Renal pelvis (tissue), 4 donors: Measurements from ENCODE around the gene SP7. TPM values are rescaled to one million over a fixed set of nuclear protein-coding genes. Genes with fewer than 3 reads are reported as not detected.
A peak's percentile ranks its signal among the peaks of the same experiment; 100 is the strongest.
"Not testable (repeated sequence)": the region's sequence is repeated elsewhere in the genome, so short reads cannot be mapped to it uniquely, and the experiment has no call there.

ENCODE experiments used
- DNase-seq: peaks from one replicate; pipeline ENCODE4 v3.0.0-alpha.2; 2013
- polyA plus RNA-seq, 3 donors: library from polyadenylated mRNA; unstranded; fragments of 120-200 nt; gene quantifications; one replicate each; pipeline ENCODE4 v1.2.1, GENCODE V29; 2013; ENCODE audit not compliant: insufficient read length in 3 of 3

Gene SP7
- polyA plus RNA-seq, 3 donors = 0.10 to 0.43 TPM; not detected in 1

DNA sequence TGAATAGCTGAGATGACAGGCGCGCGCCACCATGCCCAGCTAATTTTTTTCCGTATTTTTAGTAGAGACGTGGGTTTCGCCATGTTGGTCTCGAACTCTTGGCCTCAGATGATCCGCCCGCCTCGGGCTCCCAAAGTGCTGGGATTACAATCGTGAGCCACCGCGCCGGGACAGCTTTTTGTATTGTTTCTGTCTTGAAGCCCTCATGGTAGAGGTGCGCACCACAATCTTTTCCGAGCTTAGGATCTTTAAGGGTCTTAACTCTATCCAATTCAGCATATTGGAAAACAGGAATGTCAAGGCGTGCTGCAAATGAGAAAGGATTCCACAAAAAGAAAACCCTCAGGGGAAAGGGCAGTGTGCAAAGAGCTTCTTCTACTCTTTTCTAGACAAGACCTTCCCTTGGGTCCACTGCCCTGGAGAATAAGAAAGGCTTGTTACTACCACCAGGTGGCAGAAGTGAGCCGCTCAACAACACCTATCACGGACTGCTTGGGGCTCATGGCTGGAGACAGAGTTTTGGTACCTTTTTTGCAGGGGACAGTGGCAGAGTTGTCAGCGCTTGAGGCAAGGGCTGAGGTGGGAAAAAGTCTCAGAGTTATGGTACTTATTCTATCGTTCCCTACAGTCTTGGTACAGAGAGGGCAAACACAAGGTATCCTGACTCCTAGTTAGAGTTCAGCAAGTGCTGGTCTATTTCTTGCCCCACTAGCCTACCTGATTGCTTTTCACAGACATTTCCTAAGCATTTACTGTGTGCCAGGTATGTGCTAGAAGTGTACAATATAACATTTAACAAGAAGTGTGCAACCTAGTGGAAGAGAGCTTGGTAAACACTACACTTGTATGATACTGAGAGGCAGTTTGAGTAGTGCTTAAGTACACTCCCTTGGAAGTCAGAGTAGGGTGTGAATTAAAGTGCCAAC is 16.4 kb upstream of the SP7 start:
- peak; percentile 88 for DNase-seq

DNA sequence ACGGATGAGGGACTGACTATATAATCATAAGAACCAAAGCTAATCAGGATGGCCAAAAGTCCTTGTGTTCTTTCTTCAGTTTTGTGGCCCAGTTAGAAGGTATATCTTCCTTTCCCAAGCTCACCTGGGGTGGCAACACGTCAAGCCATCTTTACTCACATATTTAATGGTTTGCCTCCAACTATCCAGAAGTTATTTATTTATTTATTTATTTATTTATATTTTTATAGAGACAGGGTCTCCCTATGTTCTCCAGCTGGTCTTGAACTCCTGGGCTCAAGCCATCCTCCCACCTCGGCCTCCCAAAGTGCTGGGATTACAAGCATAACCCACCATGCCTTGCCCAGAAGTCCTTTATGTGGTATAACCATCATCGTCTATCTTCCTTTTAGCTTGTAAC is 11.8 kb upstream of the SP7 start:
- no peak for DNase-seq

GRCh38 chr12:53346491-53346890 is 10.3 kb upstream of the SP7 start:
- no peak for DNase-seq

DNA sequence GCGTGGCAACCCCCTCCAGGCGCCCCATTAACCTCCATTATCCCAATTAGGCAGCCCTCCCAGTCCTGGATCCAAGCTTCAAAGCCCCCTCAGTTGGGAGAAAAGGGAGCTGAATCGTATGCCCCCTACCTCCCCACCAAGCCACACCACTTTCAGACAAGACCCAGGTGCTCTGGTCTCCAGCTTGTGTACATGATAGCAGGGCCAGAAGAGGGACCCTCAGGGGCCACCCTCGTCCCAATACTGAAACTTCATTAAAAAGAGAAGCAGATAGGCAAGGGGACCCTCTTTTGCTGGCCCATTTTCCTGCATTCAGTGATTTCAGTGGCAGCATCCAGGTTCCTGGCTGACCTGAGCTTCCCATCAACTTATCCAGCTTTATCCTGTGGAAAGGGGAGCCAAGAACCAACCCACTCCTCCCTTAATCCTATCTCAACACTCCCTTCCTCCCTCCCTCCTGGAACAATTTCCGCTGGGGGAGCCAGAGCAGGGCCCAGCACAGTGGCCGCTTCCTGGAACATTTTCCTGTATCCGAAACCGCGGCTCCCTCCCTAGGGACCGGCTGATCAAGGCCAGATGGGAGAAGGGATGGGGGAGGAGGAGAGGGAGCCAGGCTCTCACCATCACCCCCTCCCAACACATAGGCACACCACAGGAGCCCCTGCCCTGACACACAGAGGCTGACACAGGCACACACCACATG is 9.5 kb upstream of the SP7 start:
- DNase-seq = peak; percentile 27

DNA sequence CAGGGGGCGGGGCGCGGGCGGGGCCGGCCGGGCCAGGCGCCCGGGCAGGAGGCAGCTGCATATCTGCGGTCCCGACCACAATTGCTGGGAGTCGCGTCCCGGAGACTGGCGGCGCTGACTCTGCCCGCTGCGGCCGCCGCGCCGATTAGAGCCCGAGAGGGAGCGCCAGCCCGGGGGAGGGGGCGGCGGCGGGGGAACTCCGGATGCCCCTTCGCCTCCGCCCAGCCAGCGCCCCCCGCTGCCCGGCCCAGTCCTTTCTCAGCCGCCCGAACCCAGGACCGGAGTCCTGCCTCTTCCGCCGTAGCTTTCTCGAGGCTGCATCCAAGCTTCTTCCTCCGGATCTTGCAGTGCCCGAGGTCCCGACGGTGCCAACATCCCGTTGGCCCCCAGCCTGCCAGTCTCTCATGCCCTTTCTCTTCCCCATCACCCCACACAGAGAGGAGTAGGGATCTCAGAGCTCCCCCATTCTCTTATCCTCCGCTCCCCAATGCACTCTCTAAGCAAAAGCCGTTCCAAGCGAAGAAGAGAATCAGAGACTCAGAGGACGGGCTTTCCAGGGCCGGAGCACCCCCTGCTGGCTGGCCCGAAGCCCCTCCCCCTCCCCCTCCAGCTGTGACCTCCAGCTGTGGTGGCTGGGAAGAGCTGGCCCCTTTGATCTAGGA is 8.8 kb upstream of the SP7 start:
- peak; percentile 84 for DNase-seq

DNA sequence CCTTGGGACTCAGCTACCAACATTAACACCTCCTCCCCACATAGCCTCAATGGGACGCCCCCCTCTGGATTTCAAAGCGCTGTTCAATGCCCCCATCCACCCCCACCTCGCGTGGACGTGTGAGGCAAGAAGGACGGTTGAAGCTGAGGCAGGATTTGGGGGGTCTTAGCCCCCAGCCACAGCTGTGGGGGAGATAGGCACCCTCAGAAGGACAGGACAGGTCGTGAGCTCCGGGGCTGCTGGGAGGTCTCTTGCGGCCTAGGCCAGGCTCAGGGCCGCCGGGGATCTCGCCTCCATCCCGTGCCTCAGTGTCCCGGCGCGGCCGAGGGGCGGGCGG is 8.3 kb upstream of the SP7 start:
- DNase-seq = no peak

DNA sequence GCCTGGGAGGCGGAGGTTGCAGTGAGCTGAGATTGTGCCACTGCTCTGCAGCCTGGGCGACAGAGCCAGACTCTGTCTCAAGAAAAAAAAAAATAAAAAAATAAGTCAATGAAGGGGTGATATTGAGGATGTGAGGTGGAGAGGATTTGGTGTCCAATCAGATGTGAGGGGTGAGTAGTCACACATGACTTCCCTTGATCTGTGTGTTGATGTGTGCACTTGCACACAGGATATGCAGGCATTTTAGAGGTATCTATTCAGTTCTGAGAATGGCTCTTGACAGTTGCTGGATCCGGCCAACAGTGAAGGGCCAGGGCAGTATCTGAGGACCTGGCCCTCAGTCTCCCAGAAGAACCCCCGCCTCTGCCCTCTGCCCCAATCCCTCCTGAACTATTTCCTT is 7.8 kb upstream of the SP7 start:
- no peak for DNase-seq

- DNase-seq = no peak
Measured at GRCh38 chr12:53343449-53343848, 7.3 kb upstream of the SP7 start.

DNA sequence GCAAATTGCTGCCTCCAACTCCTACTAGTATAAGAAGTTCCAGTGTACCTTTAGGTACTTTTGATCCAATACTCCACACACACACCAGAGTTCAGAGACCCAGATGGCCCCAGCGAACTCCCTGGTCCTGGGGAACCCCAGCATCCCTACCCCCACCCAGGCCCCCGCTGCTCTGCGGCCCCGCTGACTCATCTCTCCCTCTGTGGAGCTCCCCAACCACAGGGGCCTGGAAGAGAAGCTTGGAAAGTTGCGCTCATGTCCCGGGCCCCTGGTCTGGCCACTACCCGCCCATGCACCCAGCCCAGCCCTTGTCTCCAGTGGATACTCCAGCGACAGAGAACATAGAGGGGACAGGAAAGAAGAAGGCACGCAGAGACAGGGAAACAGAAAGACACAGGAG is 4.2 kb upstream of the SP7 start:
- DNase-seq = no peak

DNA sequence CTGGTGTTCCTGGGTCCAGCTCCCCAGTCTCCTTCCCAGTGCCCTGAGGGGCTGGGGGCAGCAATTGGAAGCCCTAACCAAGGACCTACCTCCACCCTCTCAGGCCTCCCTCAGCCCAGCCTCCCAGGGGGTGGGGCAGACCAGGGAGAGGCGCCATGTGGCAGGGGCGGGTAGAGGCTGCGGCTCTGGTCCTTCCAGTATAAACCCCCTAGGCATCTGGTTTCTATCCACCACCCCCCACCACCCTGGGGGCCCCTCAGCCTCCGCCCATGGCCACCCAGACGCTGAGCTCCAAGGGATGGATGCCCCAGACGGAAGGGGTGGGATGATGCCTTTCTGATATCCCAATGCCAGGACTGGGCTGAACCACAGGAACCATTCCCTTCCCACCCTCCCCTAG is 2.8 kb upstream of the SP7 start:
- DNase-seq = no peak

GRCh38 chr12:53338017-53338416 is 1.9 kb upstream of the SP7 start:
- no peak for DNase-seq

- DNase-seq = no peak
Measured at GRCh38 chr12:53334822-53335221, 1.3 kb downstream of the SP7 start.

DNA sequence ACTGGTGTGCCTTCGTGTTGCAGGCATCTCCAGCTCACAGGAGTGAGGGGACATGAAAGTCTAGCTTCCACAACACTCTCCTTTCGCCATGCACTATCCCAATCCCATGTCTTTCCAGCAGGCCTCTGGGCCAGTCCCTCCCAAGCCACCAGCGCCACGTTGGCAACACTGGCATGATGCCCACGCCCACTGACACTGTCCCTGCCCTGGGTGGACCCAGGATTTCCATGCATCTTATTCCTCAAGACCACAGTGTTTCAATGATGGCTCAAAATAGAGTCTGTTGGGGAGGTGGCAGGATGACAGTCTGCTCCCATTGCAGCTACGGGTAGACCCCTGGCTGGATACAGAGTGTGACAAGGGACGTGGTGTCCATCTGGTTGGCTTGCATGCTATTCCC is 2.3 kb downstream of the SP7 start:
- DNase-seq = no peak

DNA sequence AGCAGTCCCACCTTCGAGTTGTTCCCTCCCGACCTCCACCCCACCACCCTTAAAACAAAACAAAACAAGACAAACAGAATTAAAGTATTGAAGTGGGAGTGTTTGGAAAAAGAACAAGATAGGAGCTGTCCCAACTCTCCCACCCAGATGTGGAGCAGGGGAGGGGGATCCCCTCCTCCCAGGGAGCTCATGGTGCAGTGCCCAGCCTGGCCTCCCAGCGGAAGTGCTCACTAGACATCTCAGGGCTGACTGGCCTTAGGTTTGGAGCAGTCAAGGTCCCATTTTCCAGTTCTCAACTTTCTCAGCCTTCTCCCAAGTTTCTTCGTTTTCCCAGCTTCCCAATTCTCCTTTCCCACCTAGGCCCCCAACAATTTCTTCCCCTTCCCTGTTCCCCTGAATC is 2.9 kb downstream of the SP7 start:
- no peak for DNase-seq

DNA sequence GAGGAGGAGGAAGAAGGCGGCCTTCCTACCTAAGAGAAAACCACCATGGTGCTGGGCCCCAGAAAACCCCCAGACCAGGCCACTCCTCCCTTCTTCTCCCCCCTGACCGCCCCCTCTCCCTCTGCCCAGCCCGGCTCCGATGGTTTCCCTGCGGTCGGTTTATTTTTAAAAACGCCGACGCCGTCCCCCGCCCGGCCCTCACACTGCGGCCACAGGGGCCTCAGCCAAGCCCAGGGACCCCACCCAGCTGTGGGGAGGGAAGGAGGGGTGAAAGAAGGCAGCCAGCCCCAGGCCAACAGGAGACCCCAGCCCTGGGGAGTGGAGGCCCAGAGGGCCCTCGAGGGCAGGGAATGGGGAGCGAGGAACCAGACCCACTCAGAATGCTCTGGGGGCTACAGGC is 3.4 kb downstream of the SP7 start:
- no peak for DNase-seq

- not testable (repeated sequence) for DNase-seq
Measured at GRCh38 chr12:53332339-53332738, 3.8 kb downstream of the SP7 start.

DNA sequence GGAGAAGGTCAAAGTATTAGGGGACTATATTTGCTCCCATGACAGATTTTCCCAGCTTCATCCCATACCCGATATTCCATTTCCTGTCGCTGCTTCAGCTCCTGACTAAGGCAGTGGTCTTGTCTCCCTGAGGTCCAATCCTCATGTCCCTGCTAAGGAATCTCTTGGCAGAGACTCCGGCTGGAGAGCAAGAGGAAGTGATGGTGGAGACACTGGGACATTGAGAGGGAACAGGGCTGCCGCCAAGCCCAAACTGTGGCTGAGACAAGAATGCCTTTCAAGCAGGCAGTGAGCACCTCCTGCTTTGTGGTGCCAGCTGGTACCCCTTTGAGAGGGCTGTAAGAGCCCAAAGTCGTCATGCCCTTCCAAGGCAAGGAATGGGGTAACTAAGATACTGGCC is 5.5 kb downstream of the SP7 start:
- DNase-seq = no peak

- no peak for DNase-seq
Measured at GRCh38 chr12:53328043-53328435, 8.1 kb downstream of the SP7 start.

DNA sequence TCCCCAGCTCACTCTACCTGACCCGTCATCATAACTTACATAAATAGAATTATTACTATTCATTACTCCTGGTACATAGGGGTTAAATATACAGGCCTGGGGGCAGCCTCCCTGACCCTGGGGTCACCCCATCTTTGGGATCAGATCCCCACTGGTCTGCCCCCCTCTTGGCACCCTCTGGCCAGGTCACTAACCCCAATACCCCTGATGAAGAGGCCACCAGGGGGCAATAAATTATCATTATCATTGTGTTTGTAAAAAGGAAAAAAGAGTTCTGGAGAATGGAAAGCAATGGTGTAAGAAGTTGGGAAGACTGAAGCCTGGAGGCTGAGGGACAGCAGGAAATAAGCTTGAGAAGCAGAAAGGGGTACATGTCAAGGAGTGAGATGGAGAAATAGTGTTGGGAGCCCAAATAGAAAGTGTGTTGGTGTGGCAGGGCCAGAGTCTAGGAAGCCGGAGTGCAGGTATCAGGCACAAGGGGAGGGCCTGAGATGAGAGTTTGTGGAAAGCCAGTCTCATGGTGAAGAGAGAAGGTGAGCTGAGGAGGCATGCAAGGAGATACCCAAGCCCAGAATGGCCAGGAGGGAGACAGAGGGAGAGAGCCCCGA is 8.6 kb downstream of the SP7 start:
- no peak for DNase-seq

DNA sequence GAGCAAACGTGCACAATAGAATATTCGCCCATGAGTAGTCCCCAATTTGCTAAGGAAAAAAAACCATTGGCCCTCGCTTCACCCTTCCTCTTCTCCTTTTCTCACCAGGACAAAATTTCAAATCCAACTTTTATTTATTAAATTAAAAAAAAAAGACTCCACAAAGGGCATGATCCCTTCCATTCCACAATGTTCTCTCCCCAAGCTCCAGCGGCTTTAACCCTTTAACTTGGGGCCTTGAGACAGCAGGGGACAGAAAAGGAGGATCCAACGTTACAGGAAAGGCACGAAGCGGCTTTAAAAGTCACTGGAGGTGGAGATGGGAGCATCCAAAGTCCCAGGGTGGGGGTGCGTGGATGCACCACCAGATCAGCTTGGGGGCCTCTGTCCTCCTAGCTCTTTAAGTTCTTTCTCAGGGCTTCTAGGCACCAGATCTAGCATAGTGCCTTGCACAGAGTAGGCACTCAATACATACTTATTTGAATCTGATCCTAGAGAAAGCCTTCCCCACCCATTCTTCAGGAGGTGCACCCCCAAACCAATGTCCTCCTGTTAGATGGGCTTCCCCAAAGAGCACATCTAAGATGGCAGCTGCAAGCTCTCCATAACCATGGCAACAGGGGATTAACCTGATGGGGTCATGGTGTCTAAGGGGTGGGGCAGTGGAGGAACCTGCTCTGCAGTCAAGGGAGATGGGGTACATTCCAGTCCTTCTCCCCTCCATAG is 9.5 kb downstream of the SP7 start:
- DNase-seq = no peak

DNA sequence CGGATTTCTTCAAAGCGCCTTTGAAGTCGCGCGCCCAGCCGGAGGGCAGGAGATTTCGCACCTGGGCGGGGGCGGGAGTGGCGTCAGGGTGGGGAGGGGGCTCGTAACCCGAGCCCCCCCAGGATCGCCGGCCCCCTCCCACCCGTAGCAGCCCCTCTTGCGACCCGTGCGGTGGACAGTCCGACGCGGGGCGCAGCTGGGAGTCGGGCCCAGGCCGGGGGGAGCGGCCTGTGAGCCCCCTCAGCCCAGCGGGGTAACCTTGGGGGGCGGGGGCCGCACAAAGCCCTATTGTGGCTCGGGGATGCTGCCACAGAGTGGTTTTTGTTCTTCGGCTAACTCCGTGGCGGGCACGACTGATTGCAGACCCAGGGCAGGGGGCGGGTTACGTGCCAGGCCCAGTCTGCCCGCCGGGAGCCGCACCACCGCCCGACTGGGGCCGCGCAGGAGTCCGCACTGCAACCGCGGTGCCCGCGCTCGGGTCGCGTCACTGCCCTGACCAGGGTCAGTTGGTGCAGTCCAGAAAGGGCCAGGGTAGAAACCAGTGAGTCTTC is 10.6 kb downstream of the SP7 start:
- DNase-seq = peak; percentile 45
